Measurements from ENCODE around the gene IL18R1.

- no peak for TF ChIP-seq CTCF (IDR thresholded peaks at IDR 0.05; ENCODE audit: insufficient read depth, low read length, poor library complexity, severe bottlenecking)
- no peak for TF ChIP-seq EZH2phosphoT487 (conservative IDR thresholded peaks at IDR 0.05; ENCODE audit: low read length)
Observed at GRCh38 chr2:102420290-102420689, 64.7 kb downstream of the IL18R1 start.
